HG02798 (cell line): ENCODE measurements around the gene NECTIN3.

Experiments
- ATAC-seq: cut with Tn5 transposase; IDR thresholded peaks from one replicate; pipeline ENCODE4 v1.9.1; 2021; ENCODE audit warnings: mild to moderate bottlenecking; ENCODE audit not compliant: unreplicated experiment, poor library complexity

NECTIN3 gene

DNA sequence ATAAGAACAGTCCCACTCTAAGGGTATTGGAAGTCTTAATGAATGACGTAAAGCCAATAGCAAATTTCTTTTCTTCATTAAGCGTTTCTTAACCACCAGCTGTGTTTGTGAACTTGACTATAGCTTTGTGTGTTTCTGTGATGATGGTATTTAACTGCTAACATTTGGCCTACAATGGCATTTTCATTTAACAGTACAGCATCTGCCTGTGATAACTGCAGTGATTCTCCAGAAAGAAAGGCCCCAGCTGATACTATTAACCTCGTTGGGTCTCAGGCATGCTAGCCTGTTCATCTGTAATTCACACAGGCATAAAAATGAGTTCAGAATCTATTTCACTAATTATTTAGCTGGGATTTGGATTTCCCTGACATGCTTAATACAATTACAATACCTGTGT lies 121.9 kb downstream of the NECTIN3 start:
- ATAC-seq: no peak

- no peak for ATAC-seq
These were observed 122.4 kb downstream of the NECTIN3 start for GRCh38 chr3:111194048-111194447.

DNA sequence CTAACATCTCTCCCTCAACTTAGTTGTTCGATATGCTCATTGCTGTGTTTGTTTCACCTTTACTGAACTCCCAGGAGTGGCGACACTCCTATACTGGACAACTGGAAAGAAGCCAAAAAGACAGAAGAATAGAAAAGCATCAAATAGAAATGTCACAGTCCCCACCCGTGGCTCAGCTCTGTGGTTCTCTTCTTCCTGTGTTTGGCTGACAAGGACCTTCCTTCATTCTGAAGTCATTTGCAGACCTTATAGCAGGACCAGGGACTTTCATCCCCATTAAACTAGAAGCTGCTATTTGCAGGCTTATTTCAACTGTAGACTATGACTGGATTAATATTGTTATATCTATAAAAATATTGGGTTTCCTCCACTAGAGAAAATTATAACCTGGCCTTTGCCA lies 125.9 kb downstream of the NECTIN3 start:
- ATAC-seq: no peak

DNA sequence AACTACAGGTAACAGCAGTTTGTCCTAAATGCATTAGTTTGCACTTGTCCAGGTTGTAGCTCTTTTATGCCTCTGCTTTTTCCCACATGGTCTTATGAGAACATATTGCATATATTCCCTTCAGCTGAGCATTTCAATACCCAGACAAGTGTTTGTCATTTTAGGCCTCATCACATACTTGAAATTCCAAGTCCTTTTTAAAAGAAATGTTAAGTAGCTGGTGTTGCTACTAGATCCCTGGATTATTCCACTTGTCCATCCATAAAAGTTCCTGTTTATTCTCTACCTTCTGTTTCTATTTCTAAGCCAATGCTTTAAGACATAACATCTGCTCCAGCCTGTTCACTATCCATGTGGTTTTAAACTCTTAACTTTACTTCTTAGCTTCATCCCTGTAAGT lies 128.4 kb downstream of the NECTIN3 start:
- ATAC-seq: no peak

GRCh38 chr3:111210003-111210711 lies 138.5 kb downstream of the NECTIN3 start:
- no peak for ATAC-seq

DNA sequence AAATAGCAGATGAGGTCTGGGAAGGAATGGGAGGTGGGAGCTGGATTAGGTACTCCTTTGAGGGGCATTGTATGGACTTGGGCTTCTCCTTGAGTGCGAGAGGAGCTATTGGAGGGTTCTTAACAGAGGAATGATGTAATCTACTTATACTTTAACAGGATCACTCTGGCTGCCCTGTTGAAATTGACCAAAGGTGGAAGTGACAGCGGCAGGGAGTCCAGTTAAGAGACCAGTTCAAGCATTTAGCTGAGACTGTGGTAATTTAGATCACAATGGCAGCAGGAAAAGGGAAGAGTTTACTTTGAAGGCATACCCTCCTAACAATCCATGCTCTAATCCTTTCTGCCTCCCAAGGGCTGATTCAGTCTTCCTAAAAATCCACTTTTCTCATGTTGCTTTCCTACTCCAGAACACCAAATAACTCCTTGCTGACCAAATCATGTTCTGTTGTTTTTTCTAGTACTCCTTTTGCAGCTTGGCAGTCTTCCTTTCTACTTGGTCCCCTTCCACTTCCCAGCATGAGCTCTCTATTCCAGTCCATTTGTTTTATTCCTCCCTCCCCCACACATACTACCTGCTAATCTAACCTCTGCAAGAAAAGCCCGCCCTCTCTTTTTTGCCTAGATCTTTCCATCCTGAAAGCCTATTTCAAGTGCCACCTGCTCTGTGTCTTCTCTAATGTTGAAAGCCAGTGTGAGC lies 139.4 kb downstream of the NECTIN3 start:
- ATAC-seq: no peak

DNA sequence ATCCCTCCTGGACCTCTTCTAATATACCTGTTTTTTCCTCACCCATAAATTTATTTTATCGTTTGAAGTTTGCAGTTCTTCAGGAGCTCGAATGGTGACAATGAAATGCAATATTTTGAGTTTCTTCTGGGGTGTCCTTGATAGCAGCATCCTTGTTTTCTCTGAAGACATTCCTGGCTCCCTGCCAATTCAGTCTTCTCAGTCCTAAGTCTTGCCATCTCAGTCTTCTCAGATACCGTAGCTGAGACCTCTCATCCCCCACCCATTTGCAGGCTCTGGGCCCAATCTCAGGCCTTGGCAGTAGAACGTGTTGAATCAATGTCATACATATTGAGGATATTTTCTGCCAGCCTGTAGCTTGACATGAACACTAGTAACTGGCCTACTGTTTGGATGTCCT lies 140.9 kb downstream of the NECTIN3 start:
- ATAC-seq: no peak

GRCh38 chr3:111215481-111215880 lies 143.9 kb downstream of the NECTIN3 start:
- ATAC-seq: no peak

DNA sequence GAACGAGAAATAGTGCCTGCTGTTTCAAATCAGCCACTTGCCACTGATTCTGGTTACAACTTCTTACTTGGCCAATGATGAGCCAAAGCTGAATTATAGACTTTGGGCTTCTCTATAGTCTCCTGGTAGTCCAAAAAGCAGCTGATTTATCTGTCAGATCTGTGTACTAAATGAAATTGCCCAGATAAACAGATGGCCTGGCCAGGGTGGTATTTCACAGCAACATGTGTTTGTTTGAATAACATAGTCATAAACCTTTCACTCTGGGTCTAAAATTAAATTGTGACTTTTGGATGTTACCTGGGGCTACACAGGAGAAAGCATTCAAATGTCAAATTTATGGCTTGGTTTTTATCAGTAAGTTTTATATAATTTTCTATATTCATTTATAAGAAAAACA lies 147.0 kb downstream of the NECTIN3 start:
- ATAC-seq: no peak

GRCh38 chr3:111227216-111227615 lies 155.6 kb downstream of the NECTIN3 start:
- no peak for ATAC-seq

- no peak for ATAC-seq
These were observed 157.7 kb downstream of the NECTIN3 start for GRCh38 chr3:111229301-111229700.

DNA sequence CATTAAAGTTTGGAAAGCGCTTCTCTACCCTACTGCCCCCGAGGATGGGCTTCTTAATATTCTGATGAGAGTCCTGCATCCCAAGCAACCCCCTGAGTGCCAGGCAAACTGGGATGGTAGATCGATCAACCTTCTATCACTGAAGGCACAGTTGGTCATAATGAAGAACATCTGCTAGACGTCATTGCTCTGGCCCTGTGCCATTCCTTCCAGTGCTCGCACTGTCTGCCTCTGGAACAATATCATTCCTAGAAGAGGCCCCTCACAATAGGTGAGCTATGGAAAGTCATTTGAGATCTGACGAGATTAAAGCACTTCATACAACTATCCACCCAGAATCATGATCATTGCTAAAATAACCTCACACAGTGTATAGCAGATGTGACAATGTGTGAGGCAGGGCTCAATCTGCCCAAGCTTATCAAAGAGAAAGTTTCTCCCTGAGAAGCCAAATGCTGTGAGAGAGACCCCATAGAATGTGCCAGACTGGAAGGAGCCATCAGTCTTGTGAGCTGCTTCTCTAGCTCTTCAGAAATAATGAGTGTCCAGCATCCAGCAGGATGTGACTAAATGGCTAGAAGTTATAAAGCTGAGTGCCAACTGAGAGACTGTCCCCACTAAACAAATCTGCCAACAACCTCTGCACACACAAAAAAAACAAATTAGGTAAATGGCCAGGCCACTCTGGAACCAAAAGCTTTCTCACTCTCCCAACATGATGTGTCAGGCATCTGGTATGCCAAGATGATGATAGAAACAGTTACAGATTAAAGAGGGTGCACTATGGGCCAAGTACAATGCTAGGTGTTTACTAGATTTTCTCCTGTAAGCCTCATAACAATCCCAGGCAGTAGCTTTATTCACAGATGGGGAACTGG lies 165.5 kb downstream of the NECTIN3 start:
- ATAC-seq: no peak

- ATAC-seq: no peak
These were observed 166.3 kb downstream of the NECTIN3 start for GRCh38 chr3:111237946-111238345.

- peak; percentile 85 for ATAC-seq
These were observed 167.3 kb downstream of the NECTIN3 start for GRCh38 chr3:111238885-111239284.

- ATAC-seq: no peak
These were observed 170.3 kb downstream of the NECTIN3 start for GRCh38 chr3:111241960-111242359.
